ENCODE results near the gene MAU2. TPM values are rescaled to one million over a fixed set of nuclear protein-coding genes. Genes with fewer than 3 reads are reported as not detected.

MAU2 gene
- total RNA-seq, 1 experiment from 2014 or later, result 38.0 TPM

DNA sequence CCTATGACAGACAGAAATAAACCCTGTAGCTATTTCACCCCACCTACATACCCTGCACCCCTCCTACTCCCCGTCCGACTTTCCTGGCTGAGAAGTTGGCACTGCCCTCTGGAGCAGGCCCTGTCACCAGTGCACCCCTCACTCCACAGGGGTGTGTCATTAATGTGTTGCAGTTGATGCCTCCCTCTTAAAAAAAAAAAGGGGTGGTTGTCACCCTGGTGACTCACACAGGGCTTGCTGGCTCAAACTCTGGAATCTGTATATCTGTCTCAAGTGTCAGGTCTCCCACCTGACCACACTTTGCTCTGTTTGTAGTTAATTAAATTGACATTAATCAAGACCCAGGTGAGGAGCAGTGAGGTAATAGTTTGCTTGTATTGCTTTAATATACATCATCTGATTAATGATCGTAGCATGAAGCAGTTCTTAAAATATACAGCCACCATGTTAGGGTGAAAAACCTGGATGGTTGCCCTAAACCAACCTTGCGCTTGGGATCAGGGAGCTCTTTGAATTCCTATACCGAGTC lies 82.8 kb downstream of the MAU2 start:
- no TSS peak for BruUV-seq (replicated peaks)
- ChIA-PET POLR2A (interaction anchor here (0.5 kb wide), 1 partner anchor 22 kb away, joined by 5 read pairs; no protein-coding TSS in a partner anchor), CTCF (no interaction called here)
- H3K4me1 ChIP-seq (ENCODE audit: control insufficient read depth, insufficient read depth, low read length), result peaks cover 28% of the 10 kb centered on the region
- in situ Hi-C loops (cut with HindIII; ENCODE audit: low pct_unique_long_range_greater_than_20kb, low sequenced_read_pairs) (no loop called here), intact Hi-C loops (cut with micrococcal nuclease; ENCODE audit: unreplicated experiment) (no loop called here)
- H3K36me3 ChIP-seq (ENCODE audit: control insufficient read depth, insufficient read depth, low read length), result peaks cover 2% of the 10 kb centered on the region; the same call in 1 of the 2 replicates
- no peaks in the 10 kb centered on the region for H3K9me3 ChIP-seq (ENCODE audit: control insufficient read depth, insufficient read depth, low read depth, low read length)
- H3K4me3 ChIP-seq (ENCODE audit: low read depth in 2 of 2, low read length in 2 of 2), result no peak overlapping the region
- no peaks in the 10 kb centered on the region for H3K27me3 ChIP-seq (ENCODE audit: control insufficient read depth, insufficient read depth, low read length)
- DNase-seq (ENCODE audit: low read depth, low spot score) (no peak), ATAC-seq (no peak)
- TF ChIP-seq SIN3A (IDR thresholded peaks at IDR 0.05; ENCODE audit: borderline replicate concordance, insufficient read depth, low read depth, low read length), result no peak
- TF ChIP-seq, protein P1, sequence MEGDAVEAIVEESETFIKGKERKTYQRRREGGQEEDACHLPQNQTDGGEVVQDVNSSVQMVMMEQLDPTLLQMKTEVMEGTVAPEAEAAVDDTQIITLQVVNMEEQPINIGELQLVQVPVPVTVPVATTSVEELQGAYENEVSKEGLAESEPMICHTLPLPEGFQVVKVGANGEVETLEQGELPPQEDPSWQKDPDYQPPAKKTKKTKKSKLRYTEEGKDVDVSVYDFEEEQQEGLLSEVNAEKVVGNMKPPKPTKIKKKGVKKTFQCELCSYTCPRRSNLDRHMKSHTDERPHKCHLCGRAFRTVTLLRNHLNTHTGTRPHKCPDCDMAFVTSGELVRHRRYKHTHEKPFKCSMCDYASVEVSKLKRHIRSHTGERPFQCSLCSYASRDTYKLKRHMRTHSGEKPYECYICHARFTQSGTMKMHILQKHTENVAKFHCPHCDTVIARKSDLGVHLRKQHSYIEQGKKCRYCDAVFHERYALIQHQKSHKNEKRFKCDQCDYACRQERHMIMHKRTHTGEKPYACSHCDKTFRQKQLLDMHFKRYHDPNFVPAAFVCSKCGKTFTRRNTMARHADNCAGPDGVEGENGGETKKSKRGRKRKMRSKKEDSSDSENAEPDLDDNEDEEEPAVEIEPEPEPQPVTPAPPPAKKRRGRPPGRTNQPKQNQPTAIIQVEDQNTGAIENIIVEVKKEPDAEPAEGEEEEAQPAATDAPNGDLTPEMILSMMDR (IDR thresholded peaks at IDR 0.05), result no peak
- TF ChIP-seq TCF7L2 (IDR thresholded peaks at IDR 0.05; ENCODE audit: low read depth, low read length), result no peak
- TF ChIP-seq POLR2AphosphoS5 (IDR thresholded peaks at IDR 0.05; ENCODE audit: low read depth, low read length), result no peak
- TF ChIP-seq, protein P2, sequence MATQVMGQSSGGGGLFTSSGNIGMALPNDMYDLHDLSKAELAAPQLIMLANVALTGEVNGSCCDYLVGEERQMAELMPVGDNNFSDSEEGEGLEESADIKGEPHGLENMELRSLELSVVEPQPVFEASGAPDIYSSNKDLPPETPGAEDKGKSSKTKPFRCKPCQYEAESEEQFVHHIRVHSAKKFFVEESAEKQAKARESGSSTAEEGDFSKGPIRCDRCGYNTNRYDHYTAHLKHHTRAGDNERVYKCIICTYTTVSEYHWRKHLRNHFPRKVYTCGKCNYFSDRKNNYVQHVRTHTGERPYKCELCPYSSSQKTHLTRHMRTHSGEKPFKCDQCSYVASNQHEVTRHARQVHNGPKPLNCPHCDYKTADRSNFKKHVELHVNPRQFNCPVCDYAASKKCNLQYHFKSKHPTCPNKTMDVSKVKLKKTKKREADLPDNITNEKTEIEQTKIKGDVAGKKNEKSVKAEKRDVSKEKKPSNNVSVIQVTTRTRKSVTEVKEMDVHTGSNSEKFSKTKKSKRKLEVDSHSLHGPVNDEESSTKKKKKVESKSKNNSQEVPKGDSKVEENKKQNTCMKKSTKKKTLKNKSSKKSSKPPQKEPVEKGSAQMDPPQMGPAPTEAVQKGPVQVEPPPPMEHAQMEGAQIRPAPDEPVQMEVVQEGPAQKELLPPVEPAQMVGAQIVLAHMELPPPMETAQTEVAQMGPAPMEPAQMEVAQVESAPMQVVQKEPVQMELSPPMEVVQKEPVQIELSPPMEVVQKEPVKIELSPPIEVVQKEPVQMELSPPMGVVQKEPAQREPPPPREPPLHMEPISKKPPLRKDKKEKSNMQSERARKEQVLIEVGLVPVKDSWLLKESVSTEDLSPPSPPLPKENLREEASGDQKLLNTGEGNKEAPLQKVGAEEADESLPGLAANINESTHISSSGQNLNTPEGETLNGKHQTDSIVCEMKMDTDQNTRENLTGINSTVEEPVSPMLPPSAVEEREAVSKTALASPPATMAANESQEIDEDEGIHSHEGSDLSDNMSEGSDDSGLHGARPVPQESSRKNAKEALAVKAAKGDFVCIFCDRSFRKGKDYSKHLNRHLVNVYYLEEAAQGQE (IDR thresholded peaks at IDR 0.05; ENCODE audit: insufficient read depth in 1 of 2, low read depth in 2 of 2, low read length in 1 of 2), result no peak
- H3K27ac ChIP-seq (ENCODE audit: low read length), result peak overlapping the region; percentile 69; the same call in 1 of the 2 replicates

DNA sequence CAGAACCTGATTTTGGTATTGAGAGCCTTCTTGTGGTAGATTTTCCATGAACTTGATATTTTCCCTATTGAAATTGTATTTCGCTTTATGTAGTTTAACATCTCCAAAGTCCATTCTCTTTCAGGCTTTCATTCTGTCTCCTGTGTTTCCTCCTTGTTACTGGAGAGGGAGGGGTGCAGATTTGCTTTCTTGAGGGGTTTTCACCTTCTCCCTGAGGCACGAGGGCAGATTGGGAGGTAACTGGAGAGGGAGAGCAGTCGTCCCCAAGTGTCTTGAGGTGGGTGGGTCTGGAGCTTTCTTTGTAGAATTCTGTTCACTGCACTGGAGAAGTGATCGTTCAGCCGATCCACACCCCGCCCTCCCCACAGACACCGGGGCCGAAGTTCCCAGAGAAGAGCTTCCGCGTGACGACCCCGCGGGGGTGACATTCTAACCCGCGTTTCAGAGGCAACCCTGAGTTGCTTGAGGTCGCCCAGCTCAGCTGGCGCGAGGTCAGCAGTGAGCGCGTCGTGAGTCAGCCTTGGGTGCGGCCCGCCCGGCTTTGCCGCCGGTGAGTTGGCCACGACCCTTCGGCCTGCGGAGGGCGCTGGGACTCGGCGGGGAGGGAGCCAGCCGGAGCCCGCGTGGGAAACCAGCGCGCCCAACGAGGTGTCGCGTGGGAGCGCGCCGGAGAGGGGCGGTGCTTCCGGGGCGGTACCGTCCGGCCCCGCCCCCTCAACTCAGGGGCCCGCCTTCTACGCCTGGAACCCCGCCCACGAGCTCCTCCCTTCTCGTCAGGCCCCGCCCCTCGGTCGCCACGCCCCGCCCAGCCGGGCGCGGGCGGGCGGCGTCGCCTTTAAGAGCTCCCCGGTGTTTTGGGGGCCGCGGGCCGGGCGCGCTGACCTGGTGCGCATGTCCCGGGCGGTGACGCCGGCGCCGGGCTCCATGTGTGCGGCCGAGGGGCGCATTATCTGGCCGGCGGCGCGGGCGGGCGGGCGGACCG lies 84.5 kb downstream of the MAU2 start, which contains the start of gene GATAD2A:
Gene GATAD2A, plus strand, starts transcription at position 797 of the 982 bp plus-strand sequence. CDS start 59,671 bp downstream, outside the sequence.
- Histone ChIP-seq H3K4me3 (ENCODE audit: low read depth in 2 of 2, low read length in 2 of 2) (peak within 1 kb of the TSS; percentile 59 to 71), H3K27ac (ENCODE audit: low read length) (peak within 1 kb of the TSS; percentile 83), H3K36me3 (ENCODE audit: control insufficient read depth, insufficient read depth, low read length) (peaks cover 2% of the 10 kb centered on the region; the same call in 1 of the 2 replicates), H3K27me3 (ENCODE audit: control insufficient read depth, insufficient read depth, low read length) (no peaks in the 10 kb centered on the region), H3K4me1 (ENCODE audit: control insufficient read depth, insufficient read depth, low read length) (peaks cover 32% of the 10 kb centered on the region), H3K9me3 (ENCODE audit: control insufficient read depth, insufficient read depth, low read depth, low read length) (no peaks in the 10 kb centered on the region)
- in situ Hi-C loops (cut with HindIII; ENCODE audit: low pct_unique_long_range_greater_than_20kb, low sequenced_read_pairs) (no loop called here), intact Hi-C loops (cut with micrococcal nuclease; ENCODE audit: unreplicated experiment) (no loop called here)
- ChIA-PET POLR2A (interaction anchor here (0.6 to 0.7 kb wide), 4 partner anchors 12 to 82 kb away, joined by 3 read pairs; no protein-coding TSS in a partner anchor), CTCF (interaction anchor here (0.6 kb wide), 1 partner anchor 76 kb away, joined by 3 read pairs; no protein-coding TSS in a partner anchor)
- ATAC-seq, result peak; percentile 92
- BruUV-seq (replicated peaks), result no TSS peak
- no peak for DNase-seq (ENCODE audit: low read depth, low spot score)
- TF ChIP-seq, protein P1 (IDR thresholded peaks at IDR 0.05), result no peak; the same call in 1 of the 2 replicates
- TF ChIP-seq POLR2AphosphoS5 (IDR thresholded peaks at IDR 0.05; ENCODE audit: low read depth, low read length) (peak; percentile 56; the same call in 1 of the 2 replicates), SIN3A (IDR thresholded peaks at IDR 0.05; ENCODE audit: borderline replicate concordance, insufficient read depth, low read depth, low read length) (no peak), TCF7L2 (IDR thresholded peaks at IDR 0.05; ENCODE audit: low read depth, low read length) (no peak)
- TF ChIP-seq, protein P2 (IDR thresholded peaks at IDR 0.05; ENCODE audit: insufficient read depth in 1 of 2, low read depth in 2 of 2, low read length in 1 of 2), result no peak
